ENCODE data around the gene WASL. TPM values are rescaled to one million over a fixed set of nuclear protein-coding genes. Genes with fewer than 3 reads are reported as not detected.

The WASL gene
- total RNA-seq, 1 experiment from 2014 or later, result 8.5 TPM

DNA sequence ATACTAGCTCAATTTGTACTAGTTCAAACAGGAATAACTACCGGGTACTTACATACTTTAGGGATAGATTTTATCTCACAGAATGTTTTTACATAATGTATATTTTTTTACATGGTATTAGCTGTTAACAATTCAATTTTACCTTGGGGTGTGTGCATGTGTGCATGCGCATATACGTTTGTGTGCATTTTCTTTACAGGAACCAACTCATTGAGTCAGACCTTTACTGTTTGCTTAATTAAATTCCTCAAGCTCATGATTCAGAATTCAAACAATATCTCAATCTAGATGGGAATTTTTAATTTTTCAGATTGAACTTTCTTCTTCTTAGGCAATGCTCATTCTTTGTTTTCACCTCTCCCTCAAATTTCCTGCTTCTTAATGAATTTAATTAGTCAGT lies 24.7 kb upstream of the WASL start:
- peak overlapping the region; percentile 54 for H3K4me2 ChIP-seq (ENCODE audit: low read length)
- BruUV-seq (replicated peaks), result no TSS peak
- H4K20me1 ChIP-seq (ENCODE audit: low read length), result no peaks in the 10 kb centered on the region
- peak overlapping the region; percentile 29; the same call in 1 of the 2 replicates for H3K4me3 ChIP-seq (ENCODE audit: low read length)
- H2AFZ ChIP-seq (ENCODE audit: low read length), result no peak overlapping the region
- no peaks in the 10 kb centered on the region for H3K9me3 ChIP-seq (ENCODE audit: low read length)
- ChIA-PET POLR2A (ENCODE audit: unreplicated experiment) (interaction anchor here (0.8 to 1.6 kb wide), 2 partner anchors 24 to 25 kb away, joined by 3 to 8 read pairs; no protein-coding TSS in a partner anchor), CTCF (interaction anchor here (1.4 kb wide), 1 partner anchor 25 kb away, joined by 8 read pairs; no protein-coding TSS in a partner anchor)
- intact Hi-C loops (cut with micrococcal nuclease), result loop anchor here (1.0 kb wide), 2 partner anchors 9 to 25 kb away; no protein-coding TSS in a partner anchor
- no peaks in the 10 kb centered on the region for H3F3A ChIP-seq (ENCODE audit: low read length, unreplicated experiment)
- peaks cover 58% of the 10 kb centered on the region for H3K4me1 ChIP-seq (ENCODE audit: insufficient read depth, low read length)
- ATAC-seq (peak; percentile 64), DNase-seq (peak; percentile 80)
- TF ChIP-seq EZH2 (IDR thresholded peaks at IDR 0.05; ENCODE audit: low read length, unreplicated experiment) (no peak), EZH2phosphoT487 (IDR thresholded peaks at IDR 0.05; ENCODE audit: borderline replicate concordance, low read length) (no peak)
- TF ChIP-seq, protein P1, sequence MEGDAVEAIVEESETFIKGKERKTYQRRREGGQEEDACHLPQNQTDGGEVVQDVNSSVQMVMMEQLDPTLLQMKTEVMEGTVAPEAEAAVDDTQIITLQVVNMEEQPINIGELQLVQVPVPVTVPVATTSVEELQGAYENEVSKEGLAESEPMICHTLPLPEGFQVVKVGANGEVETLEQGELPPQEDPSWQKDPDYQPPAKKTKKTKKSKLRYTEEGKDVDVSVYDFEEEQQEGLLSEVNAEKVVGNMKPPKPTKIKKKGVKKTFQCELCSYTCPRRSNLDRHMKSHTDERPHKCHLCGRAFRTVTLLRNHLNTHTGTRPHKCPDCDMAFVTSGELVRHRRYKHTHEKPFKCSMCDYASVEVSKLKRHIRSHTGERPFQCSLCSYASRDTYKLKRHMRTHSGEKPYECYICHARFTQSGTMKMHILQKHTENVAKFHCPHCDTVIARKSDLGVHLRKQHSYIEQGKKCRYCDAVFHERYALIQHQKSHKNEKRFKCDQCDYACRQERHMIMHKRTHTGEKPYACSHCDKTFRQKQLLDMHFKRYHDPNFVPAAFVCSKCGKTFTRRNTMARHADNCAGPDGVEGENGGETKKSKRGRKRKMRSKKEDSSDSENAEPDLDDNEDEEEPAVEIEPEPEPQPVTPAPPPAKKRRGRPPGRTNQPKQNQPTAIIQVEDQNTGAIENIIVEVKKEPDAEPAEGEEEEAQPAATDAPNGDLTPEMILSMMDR (conservative IDR thresholded peaks at IDR 0.05; ENCODE audit: low read depth, low read length), result no peak
- no peaks in the 10 kb centered on the region for H3K27me3 ChIP-seq (ENCODE audit: low read length)
- H3K27ac ChIP-seq (ENCODE audit: low read length), result peak overlapping the region; percentile 77
- H3K79me2 ChIP-seq (ENCODE audit: low read length), result no peaks in the 10 kb centered on the region
- no peaks in the 10 kb centered on the region for H3K9me2 ChIP-seq (replicated peaks; ENCODE audit: low read length)
- no peaks in the 10 kb centered on the region for H3K36me3 ChIP-seq (ENCODE audit: low read depth, low read length)
- H3K9ac ChIP-seq (ENCODE audit: low read length), result peak overlapping the region; percentile 31; the same call in 1 of the 2 replicates

DNA sequence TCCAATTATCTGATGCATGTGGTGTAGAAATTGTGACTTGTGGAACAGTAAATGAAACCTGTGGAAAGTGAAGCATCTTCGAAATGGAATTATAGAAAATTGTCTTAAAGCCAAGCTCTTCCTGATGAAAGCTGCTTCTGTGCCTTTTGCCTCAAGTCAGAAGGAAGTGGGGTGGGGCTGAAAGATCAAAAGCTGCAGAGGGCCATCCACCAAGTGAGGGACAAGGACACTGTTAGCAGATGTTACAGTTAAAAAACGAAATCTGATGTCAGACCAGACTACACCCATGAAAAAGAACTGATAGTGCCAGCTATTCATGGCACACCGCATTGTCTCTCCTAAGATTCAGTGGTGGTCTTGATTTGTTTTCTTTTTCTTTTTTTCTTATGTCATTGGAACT lies 23.8 kb upstream of the WASL start:
- Histone ChIP-seq H3K27ac (ENCODE audit: low read length) (peak overlapping the region; percentile 4), H3K79me2 (ENCODE audit: low read length) (no peaks in the 10 kb centered on the region), H3K4me3 (ENCODE audit: low read length) (no peak overlapping the region), H3K36me3 (ENCODE audit: low read depth, low read length) (no peaks in the 10 kb centered on the region), H3K4me1 (ENCODE audit: insufficient read depth, low read length) (peaks cover 60% of the 10 kb centered on the region), H3K9ac (ENCODE audit: low read length) (no peak overlapping the region), H4K20me1 (ENCODE audit: low read length) (no peaks in the 10 kb centered on the region), H2AFZ (ENCODE audit: low read length) (no peak overlapping the region), H3K4me2 (ENCODE audit: low read length) (no peak overlapping the region), H3F3A (ENCODE audit: low read length, unreplicated experiment) (no peaks in the 10 kb centered on the region), H3K9me3 (ENCODE audit: low read length) (no peaks in the 10 kb centered on the region), H3K27me3 (ENCODE audit: low read length) (no peaks in the 10 kb centered on the region), H3K9me2 (replicated peaks; ENCODE audit: low read length) (no peaks in the 10 kb centered on the region)
- ATAC-seq (no peak), DNase-seq (no peak)
- POLR2A ChIA-PET (ENCODE audit: unreplicated experiment), result interaction anchor here (0.7 to 1.6 kb wide), 3 partner anchors 23 to 986 kb away, joined by 3 to 8 read pairs (median 3); no protein-coding TSS in a partner anchor
- CTCF ChIA-PET, result interaction anchor here (1.4 kb wide), 1 partner anchor 26 kb away, joined by 8 read pairs; no protein-coding TSS in a partner anchor
- intact Hi-C loops (cut with micrococcal nuclease), result loop anchor here (1.0 kb wide), 2 partner anchors 10 to 26 kb away; no protein-coding TSS in a partner anchor
- BruUV-seq (replicated peaks), result no TSS peak
- TF ChIP-seq, protein P1 (conservative IDR thresholded peaks at IDR 0.05; ENCODE audit: low read depth, low read length), result no peak
- no peak for TF ChIP-seq EZH2phosphoT487 (IDR thresholded peaks at IDR 0.05; ENCODE audit: borderline replicate concordance, low read length)
- no peak for TF ChIP-seq EZH2 (IDR thresholded peaks at IDR 0.05; ENCODE audit: low read length, unreplicated experiment)

DNA sequence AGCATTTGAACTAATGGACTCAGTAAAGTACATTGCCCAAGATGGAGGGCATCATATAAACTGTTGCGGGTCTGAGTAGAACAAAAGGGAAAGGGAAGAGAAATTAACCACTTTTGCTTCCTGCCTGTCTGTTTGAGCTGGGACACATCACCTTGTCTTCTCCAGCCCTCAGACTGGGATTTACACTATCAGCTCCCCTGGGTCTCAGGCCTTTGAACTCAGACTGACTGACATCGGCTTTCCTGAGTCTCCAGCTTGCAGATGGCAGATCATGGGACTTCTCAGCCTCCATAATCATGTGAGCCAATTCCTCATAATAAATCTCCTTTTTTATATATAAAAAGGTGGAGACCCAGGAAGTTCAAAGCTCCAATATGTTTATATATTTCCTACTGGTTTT lies 23.0 kb upstream of the WASL start:
- DNase-seq (no peak), ATAC-seq (no peak)
- Histone ChIP-seq H3K9ac (ENCODE audit: low read length) (no peak overlapping the region), H3K79me2 (ENCODE audit: low read length) (no peaks in the 10 kb centered on the region), H3K9me3 (ENCODE audit: low read length) (no peaks in the 10 kb centered on the region), H3K4me1 (ENCODE audit: insufficient read depth, low read length) (peaks cover 60% of the 10 kb centered on the region), H3F3A (ENCODE audit: low read length, unreplicated experiment) (no peaks in the 10 kb centered on the region), H2AFZ (ENCODE audit: low read length) (no peak overlapping the region), H3K4me3 (ENCODE audit: low read length) (no peak overlapping the region), H3K9me2 (replicated peaks; ENCODE audit: low read length) (no peaks in the 10 kb centered on the region), H3K4me2 (ENCODE audit: low read length) (no peak overlapping the region), H3K27me3 (ENCODE audit: low read length) (no peaks in the 10 kb centered on the region), H4K20me1 (ENCODE audit: low read length) (no peaks in the 10 kb centered on the region), H3K27ac (ENCODE audit: low read length) (peak overlapping the region; percentile 75), H3K36me3 (ENCODE audit: low read depth, low read length) (no peaks in the 10 kb centered on the region)
- POLR2A ChIA-PET (ENCODE audit: unreplicated experiment), result interaction anchor here (0.6 kb wide), 1 partner anchor 103 kb away, joined by 4 read pairs; no protein-coding TSS in a partner anchor
- CTCF ChIA-PET, result interaction anchor here (1.0 to 1.6 kb wide), 3 partner anchors 23 to 93 kb away, joined by 4 to 8 read pairs (median 7); partner anchors contain the start of gene WASL
- BruUV-seq (replicated peaks), result no TSS peak
- TF ChIP-seq, protein P1 (conservative IDR thresholded peaks at IDR 0.05; ENCODE audit: low read depth, low read length), result no peak
- TF ChIP-seq EZH2 (IDR thresholded peaks at IDR 0.05; ENCODE audit: low read length, unreplicated experiment) (no peak), EZH2phosphoT487 (IDR thresholded peaks at IDR 0.05; ENCODE audit: borderline replicate concordance, low read length) (no peak)
- intact Hi-C loops (cut with micrococcal nuclease), result loop anchor here (1.0 kb wide), 1 partner anchor 93 kb away; no protein-coding TSS in a partner anchor
